Measurements from ENCODE around the gene HEATR1. TPM values are rescaled to one million over a fixed set of nuclear protein-coding genes. Genes with fewer than 3 reads are reported as not detected.

The HEATR1 gene
- polyA plus RNA-seq, 1 of the 3 experiments (the other 2 are of a cell fraction) = 10.6 TPM

DNA sequence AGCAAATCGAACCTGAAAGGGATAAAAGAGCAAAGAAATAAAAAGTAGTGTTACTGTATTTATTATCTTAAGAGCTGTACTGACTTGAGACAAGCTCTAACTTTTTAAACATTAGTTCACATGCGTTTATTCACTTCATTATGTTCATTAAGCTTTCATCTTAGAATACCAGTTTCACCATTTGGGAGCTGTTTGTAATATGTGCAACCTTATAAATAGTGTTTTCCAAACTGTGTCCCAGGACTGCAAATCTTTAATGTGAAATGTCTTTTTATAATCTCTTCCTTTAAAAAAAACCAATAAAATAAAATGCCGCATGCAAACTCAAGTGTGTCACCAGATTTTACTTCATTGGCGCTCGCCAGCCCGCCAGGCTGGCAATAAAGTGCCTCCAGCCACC is 52.2 kb downstream of the HEATR1 start:
- CTCF ChIA-PET = interaction anchor here (1.4 kb wide), 1 partner anchor 22 kb away, joined by 3 read pairs; no protein-coding TSS in a partner anchor
- POLR2A ChIA-PET = no interaction called here

More for the DNA sequence above, 52.2 kb downstream of the HEATR1 start:
- Histone ChIP-seq H3K79me2 (ENCODE audit: insufficient read depth) (no peaks in the 10 kb centered on the region), H3K27me3 (ENCODE audit: insufficient read depth) (no peaks in the 10 kb centered on the region), H4K20me1 (ENCODE audit: insufficient read depth) (no peaks in the 10 kb centered on the region), H3K9me3 (no peaks in the 10 kb centered on the region), H3K27ac (ENCODE audit: low read depth in 2 of 2, low read length in 1 of 2) (no peak overlapping the region), H3K4me3 (ENCODE audit: low read depth in 2 of 2, low read length in 1 of 2) (no peak overlapping the region), H3K9me2 (no peaks in the 10 kb centered on the region), H3K4me2 (no peak overlapping the region), H3K9ac (no peak overlapping the region), H3K4me1 (ENCODE audit: control insufficient read depth in 1 of 2, insufficient read depth in 2 of 2, low read depth in 1 of 2, low read length in 1 of 2) (no peaks in the 10 kb centered on the region), H3K36me3 (replicated peaks in 1 of 2; ENCODE audit: control insufficient read depth in 1 of 2, insufficient read depth in 2 of 2, low read length in 1 of 2) (peaks cover 88 to 99% of the 10 kb centered on the region in 2 experiments), H3F3A (replicated peaks; ENCODE audit: insufficient read depth) (no peaks in the 10 kb centered on the region), H2AFZ (ENCODE audit: low read depth) (no peak overlapping the region)
- TF ChIP-seq FOXM1 (IDR thresholded peaks at IDR 0.05; ENCODE audit: low read depth) = no peak
- no peak for TF ChIP-seq TAF1 (IDR thresholded peaks at IDR 0.05; ENCODE audit: borderline replicate concordance, low read depth, low read length)
- TF ChIP-seq GABPA (IDR thresholded peaks at IDR 0.05; ENCODE audit: low read depth) = no peak
- no peak for TF ChIP-seq PBX3 (IDR thresholded peaks at IDR 0.05)
- TF ChIP-seq MXI1 (IDR thresholded peaks at IDR 0.05; ENCODE audit: low read depth, low read length) = no peak
- TF ChIP-seq YY1 (IDR thresholded peaks at IDR 0.05; ENCODE audit: low read depth) = no peak
- TF ChIP-seq ZBTB33 (IDR thresholded peaks at IDR 0.05; ENCODE audit: borderline replicate concordance, low read depth) = no peak
- no peak for TF ChIP-seq SIN3A (IDR thresholded peaks at IDR 0.05; ENCODE audit: borderline replicate concordance, low read depth, low read length)
- TF ChIP-seq TCF12 (IDR thresholded peaks at IDR 0.05) = no peak
- TF ChIP-seq NFIC (IDR thresholded peaks at IDR 0.05; ENCODE audit: borderline replicate concordance) = no peak
- TF ChIP-seq IRF3 (IDR thresholded peaks at IDR 0.05; ENCODE audit: low read depth, low read length) = no peak
- no peak for TF ChIP-seq NRF1 (IDR thresholded peaks at IDR 0.05; ENCODE audit: low read depth, low read length)
- DNase-seq = no peak
- 91% methylated on average over 6 of the region's 6 CpGs for WGBS (ENCODE audit: low lambda C conversion rate)
